GM19193 (cell line): ENCODE measurements around the gene CAPG.

Experiments
- POLR2A ChIP-seq: IDR thresholded peaks from 4 replicates; pipeline ENCODE4 v1.6.1; 2011; ENCODE audit not compliant: insufficient read depth, insufficient read length; ENCODE audit errors: extremely low read depth

CAPG gene

DNA sequence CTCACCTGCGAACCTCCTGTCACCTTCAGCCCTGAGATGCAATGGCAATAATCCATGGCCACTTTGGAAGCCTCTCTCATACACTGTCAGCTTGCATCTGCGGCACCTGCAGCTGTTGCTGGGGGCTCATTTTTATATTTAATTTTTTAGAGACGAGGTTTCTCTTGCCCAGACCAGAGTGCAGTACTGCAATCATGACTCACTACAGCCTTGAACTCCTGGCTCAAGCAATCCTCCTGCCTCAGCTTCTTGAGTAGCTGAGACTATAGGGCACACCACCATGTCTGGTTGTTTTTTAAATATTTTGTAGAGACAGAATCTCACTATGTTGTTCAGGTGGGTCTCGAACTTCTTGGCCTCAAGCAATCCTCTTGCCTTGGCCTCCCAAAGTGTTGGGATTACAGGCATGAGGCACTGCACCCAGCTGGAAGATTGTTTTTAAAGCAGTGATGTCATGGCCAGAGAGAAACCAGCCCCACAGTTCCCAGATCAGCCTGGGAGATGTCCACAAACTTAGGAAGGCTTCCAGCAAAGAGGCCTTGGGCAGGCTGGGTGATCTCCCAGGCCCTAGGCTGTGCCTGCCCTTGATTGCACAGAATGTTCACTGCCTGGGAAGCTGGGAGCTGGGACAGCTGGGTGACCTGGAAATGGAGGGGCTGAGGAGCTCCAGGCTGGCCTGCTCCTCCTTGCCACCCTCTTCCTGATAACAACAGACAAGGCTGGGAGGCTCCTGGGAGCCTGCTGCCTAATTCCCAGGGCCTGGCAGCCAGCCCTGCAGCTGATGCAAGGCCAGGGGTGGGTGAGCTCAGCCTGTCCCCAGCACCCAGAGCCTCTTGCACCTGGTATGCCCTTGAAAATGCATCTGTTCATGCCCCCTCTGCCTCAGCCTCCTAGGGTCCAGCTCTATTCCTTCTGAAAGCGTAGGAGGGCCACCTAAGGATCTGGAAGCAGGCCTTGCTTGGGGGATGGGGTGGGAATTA is 35.4 kb upstream of the CAPG start:
- TF ChIP-seq POLR2A, result no peak

DNA sequence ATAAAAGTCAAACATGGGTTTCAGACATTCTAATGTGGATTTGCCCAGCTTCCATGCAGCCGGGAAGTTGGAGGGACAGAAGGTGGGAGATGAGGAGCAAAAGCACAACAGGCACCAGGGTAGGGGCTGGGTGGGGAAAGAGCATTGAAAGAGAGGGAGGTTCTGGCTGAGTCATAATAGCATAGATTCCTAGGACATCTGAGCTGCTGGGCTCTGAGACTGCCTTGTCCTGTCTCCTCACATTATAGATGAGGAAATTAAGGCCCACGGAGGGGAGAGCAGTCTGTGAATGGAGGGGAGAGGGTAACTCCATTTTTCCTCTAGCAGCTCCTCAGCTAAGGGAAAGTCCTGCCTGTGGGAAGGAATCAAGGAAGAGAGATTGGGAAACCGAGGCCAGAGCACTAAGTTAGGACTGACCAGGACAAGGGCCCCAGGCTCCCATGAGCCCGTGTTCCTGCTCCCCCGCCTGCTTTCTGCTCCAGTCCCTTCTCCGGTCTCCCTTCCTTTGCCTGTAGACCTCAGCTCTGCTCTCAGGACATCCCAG is 34.5 kb upstream of the CAPG start:
- no peak for TF ChIP-seq POLR2A

DNA sequence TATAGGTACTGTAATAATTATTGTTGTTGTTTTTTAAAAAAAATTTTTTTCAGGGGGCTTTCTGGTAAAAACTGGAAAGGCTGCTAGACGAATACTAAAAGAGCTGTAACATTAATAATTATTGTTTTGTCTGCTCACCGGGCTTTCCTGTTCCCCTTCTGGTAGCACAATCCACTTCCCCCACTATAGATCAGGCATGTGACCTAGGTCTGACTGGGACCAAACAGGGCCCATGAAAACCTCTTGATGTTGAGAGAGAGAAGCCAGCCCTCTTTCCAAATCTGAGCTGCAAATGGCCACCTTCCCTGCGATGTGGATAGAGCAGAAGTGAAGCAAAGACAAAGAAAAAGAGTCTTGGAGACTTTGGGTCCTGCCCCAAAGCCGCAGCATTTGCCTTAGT is 31.7 kb upstream of the CAPG start:
- no peak for TF ChIP-seq POLR2A

GRCh38 chr2:85440729-85441128 is 30.6 kb upstream of the CAPG start:
- TF ChIP-seq POLR2A, result no peak

GRCh38 chr2:85439986-85440385 is 29.8 kb upstream of the CAPG start:
- no peak for TF ChIP-seq POLR2A

DNA sequence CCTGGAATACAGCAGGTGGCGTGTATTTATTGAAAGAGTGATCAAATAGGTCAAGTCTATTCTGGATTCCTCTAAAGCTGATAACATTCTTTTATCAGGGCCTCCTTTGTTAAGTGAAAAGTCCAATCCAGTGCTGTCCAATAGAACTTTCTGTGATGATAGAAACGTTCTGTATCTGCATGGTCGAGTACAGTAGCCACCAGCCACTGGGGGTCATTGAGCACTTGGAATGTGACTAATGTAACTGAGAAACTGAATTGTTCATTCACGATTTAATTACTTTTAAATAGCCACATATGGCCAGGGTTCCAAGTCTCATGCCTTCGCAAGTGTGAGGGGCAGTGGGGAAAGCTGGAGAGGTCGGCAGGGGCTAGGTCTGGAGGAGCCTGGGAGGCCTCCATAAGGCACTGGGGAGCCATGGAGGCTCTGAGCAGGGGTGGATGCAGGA is 28.9 kb upstream of the CAPG start:
- no peak for TF ChIP-seq POLR2A

- TF ChIP-seq POLR2A, result no peak
Observed at GRCh38 chr2:85438201-85439024, 28.2 kb upstream of the CAPG start.

DNA sequence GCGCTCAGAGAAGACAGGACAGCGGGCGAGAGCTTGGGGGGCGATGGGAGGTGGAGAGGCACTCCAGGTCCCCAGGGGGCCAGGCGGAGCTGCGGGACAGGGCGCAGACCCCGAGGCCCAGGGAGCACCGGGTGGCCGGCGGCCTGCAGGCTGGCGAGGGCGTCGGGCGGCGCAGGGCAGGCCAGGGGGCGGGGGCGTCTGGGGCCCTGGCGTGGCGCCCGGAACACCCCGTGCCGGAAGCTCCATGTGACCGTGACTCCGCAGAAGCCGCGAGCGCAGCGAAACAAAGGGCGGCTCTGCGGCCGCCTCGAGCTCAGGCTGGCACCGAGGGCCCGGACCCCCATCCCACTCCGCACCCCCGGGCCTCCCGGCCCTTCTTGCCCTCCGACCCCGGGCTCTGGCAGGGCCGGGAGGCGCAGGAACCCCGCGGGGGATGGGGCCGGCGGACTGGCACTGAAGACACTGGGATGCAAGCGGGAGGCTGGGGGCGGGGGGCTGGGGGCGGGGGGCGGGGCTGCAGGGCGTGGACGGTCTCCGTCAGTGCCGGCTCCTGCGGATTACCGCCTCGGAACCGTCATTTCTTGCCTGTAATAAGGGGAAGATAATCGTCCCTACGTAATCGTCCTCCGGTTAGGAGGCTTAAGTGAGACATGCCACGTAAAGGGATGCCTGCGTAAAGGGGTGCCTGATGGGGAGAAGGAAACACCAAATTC is 27.5 kb upstream of the CAPG start:
- TF ChIP-seq POLR2A, result peak; percentile 72

DNA sequence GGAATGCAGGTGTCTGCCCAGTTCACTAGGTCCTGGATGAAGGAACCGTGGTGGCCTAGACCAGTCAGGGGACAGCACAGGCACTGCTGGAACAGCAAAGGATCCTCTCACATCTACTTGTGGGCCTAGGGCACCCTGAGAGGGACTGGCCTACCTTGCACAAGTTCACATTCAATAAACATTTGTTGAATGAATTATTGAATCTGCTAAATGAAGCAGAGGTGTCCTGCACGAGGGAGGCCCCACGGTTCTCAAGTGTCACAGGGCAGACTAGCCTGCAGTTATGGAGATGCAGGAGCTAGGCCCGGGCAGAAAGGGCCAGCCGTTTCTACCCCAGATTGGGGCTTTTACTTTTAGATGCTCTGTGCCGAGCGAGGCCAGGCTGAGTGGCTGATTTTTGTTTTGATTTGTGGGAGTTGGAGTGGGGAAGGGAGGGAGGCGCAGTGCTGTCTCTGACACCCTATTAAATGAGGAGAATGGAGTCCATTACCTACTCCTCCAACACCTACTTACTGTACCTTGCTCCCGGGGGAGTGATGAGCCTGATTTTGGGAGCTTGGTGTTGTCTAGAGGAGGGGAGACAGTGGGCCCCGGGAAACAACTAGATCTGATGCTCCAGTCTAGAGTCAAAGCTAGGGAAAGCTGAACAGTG is 26.8 kb upstream of the CAPG start:
- no peak for TF ChIP-seq POLR2A

DNA sequence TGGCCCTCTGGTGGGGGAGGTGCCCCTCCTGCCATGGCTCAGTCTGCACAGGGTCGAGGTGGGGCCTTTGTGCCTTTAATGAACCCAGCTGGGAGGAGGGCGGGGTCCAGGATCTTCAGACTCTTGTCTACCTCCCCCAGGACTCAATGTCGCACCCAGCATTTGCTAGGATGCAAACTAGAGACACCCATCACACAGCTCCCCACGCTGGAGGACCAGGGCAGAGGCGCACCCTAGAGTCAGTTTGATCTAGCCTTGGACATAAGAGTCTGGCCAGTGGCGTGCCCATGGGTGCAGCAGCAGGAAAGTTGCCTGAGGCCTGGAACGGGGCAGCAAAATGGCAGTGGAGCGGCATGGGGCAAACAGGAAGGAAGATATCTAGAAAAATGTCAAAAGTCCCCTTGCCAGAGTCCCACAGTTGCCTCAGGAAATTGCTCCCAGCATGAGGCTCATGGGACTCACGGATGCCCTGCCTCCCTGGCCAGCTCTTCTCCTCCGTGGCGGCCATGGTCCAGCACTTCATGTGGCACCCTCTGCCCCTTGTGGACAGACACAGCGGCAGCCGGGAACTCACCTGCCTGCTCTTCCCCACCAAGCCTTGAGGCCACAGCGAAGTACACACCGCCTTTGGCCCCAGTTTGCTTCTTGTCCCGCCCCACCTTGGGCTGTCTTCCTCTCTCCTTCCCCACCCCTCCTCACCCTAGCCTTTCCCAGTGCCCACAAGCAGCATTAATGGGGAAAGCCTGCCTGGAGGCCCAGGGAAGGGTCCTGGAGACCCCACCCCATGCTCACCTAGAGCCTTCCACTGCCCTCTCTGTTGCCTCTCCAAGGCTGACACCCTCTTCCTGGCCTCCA is 26.0 kb upstream of the CAPG start:
- TF ChIP-seq POLR2A, result no peak

DNA sequence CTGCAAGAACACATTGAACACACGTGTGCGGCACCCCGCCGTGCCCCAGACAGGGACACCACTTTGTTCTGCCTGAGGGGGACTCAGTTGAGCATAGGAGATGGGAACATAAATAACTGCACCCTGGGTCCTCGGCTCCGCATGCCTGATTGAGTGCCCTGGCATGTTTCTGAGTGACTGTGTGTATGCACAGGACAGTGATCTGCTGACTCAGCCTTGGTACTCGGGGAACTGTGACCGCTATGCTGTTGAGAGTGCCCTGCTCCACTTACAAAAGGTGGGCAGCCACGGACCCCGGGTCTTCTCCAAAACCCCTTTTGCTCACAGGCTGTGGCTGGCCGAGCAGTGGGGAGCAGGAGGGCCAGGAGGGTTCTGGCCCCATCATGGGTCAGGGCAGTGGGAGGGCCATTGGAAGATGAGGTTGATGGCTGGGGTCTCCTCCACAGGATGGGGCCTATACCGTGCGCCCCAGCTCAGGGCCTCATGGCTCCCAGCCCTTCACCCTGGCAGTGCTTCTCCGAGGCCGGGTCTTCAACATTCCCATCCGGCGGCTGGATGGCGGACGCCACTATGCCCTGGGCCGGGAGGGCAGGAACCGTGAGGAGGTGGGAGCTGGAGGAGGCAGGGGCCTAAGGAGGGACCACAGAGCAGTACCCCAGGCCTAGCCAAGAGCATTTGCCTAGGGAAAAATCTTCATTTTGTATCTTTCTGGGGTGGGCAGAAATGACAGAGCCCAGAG is 25.2 kb upstream of the CAPG start:
- TF ChIP-seq POLR2A, result no peak

DNA sequence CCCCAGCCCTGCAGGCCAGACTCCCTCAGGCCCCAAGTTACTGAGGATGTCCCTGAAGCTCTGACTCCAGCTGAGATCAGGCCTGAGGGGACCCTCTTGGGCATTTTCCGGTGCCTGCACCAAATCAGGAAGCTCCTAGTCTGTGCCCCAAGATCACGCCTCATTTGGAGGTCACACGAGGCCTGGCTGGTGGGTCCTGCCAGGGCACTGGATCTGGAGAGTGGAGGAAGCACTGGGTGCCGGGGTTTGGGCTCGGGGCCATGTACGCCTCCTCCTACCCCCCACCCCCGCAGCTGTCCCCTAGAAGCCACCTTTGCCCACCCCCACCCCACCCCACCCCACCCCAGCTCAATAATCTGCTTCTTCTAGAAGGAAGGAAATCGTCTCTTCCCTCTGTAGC is 24.5 kb upstream of the CAPG start:
- no peak for TF ChIP-seq POLR2A

GRCh38 chr2:85433511-85434089 is 23.4 kb upstream of the CAPG start:
- TF ChIP-seq POLR2A, result no peak
